ENCODE results near the gene CRHR1.

CRHR1 gene

GRCh38 chr17:45834471-45835396 lies 50.6 kb downstream of the CRHR1 start:
- ATAC-seq (ENCODE audit: insufficient read depth, low read depth) (no peak), DNase-seq (no peak)
- peaks cover 24% of the 10 kb centered on the region for H4K20me1 ChIP-seq (ENCODE audit: insufficient read depth, low read length)

GRCh38 chr17:45835481-45835880 lies 51.4 kb downstream of the CRHR1 start:
- Histone ChIP-seq H4K20me1 (ENCODE audit: insufficient read depth, low read length) (peaks cover 20% of the 10 kb centered on the region), H3K9me3 (ENCODE audit: insufficient read depth, low read length, severe bottlenecking) (no peaks in the 10 kb centered on the region), H3K27ac (ENCODE audit: low read length) (no peak overlapping the region), H3K4me2 (ENCODE audit: insufficient read depth, low read length) (no peak overlapping the region), H3K36me3 (ENCODE audit: insufficient read depth, low read length) (no peaks in the 10 kb centered on the region), H3K27me3 (ENCODE audit: insufficient read depth, low read length, poor library complexity) (peaks cover 16% of the 10 kb centered on the region), H3K4me1 (ENCODE audit: insufficient read depth, low read length) (no peaks in the 10 kb centered on the region), H3K79me2 (ENCODE audit: insufficient read depth, low read length) (no peaks in the 10 kb centered on the region), H3K4me3 (ENCODE audit: low read depth in 1 of 2, low read length in 2 of 2) (no peak overlapping the region), H2AFZ (ENCODE audit: low read depth, low read length) (no peak overlapping the region), H3K9ac (ENCODE audit: low read depth, low read length) (no peak overlapping the region)
- TF ChIP-seq, protein P1, sequence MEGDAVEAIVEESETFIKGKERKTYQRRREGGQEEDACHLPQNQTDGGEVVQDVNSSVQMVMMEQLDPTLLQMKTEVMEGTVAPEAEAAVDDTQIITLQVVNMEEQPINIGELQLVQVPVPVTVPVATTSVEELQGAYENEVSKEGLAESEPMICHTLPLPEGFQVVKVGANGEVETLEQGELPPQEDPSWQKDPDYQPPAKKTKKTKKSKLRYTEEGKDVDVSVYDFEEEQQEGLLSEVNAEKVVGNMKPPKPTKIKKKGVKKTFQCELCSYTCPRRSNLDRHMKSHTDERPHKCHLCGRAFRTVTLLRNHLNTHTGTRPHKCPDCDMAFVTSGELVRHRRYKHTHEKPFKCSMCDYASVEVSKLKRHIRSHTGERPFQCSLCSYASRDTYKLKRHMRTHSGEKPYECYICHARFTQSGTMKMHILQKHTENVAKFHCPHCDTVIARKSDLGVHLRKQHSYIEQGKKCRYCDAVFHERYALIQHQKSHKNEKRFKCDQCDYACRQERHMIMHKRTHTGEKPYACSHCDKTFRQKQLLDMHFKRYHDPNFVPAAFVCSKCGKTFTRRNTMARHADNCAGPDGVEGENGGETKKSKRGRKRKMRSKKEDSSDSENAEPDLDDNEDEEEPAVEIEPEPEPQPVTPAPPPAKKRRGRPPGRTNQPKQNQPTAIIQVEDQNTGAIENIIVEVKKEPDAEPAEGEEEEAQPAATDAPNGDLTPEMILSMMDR (IDR thresholded peaks at IDR 0.05; ENCODE audit: borderline replicate concordance, extremely low read depth, low read length, poor library complexity, severe bottlenecking): no peak
- TF ChIP-seq EZH2 (IDR thresholded peaks at IDR 0.05; ENCODE audit: borderline replicate concordance, low read depth, low read length, severe bottlenecking): no peak
- ATAC-seq (ENCODE audit: insufficient read depth, low read depth) (no peak), DNase-seq (no peak)

More at GRCh38 chr17:45834471-45835396, 50.6 kb downstream of the CRHR1 start:
- Histone ChIP-seq H3K36me3 (ENCODE audit: insufficient read depth, low read length) (no peaks in the 10 kb centered on the region), H3K4me3 (ENCODE audit: low read depth in 1 of 2, low read length in 2 of 2) (no peak overlapping the region), H3K27ac (ENCODE audit: low read length) (no peak overlapping the region), H2AFZ (ENCODE audit: low read depth, low read length) (no peak overlapping the region), H3K9me3 (ENCODE audit: insufficient read depth, low read length, severe bottlenecking) (no peaks in the 10 kb centered on the region), H3K27me3 (ENCODE audit: insufficient read depth, low read length, poor library complexity) (peaks cover 16% of the 10 kb centered on the region), H3K9ac (ENCODE audit: low read depth, low read length) (no peak overlapping the region), H3K4me2 (ENCODE audit: insufficient read depth, low read length) (no peak overlapping the region), H3K4me1 (ENCODE audit: insufficient read depth, low read length) (no peaks in the 10 kb centered on the region), H3K79me2 (ENCODE audit: insufficient read depth, low read length) (no peaks in the 10 kb centered on the region)
- TF ChIP-seq EZH2 (IDR thresholded peaks at IDR 0.05; ENCODE audit: borderline replicate concordance, low read depth, low read length, severe bottlenecking): no peak
- TF ChIP-seq, protein P1 (IDR thresholded peaks at IDR 0.05; ENCODE audit: borderline replicate concordance, extremely low read depth, low read length, poor library complexity, severe bottlenecking): no peak

DNA sequence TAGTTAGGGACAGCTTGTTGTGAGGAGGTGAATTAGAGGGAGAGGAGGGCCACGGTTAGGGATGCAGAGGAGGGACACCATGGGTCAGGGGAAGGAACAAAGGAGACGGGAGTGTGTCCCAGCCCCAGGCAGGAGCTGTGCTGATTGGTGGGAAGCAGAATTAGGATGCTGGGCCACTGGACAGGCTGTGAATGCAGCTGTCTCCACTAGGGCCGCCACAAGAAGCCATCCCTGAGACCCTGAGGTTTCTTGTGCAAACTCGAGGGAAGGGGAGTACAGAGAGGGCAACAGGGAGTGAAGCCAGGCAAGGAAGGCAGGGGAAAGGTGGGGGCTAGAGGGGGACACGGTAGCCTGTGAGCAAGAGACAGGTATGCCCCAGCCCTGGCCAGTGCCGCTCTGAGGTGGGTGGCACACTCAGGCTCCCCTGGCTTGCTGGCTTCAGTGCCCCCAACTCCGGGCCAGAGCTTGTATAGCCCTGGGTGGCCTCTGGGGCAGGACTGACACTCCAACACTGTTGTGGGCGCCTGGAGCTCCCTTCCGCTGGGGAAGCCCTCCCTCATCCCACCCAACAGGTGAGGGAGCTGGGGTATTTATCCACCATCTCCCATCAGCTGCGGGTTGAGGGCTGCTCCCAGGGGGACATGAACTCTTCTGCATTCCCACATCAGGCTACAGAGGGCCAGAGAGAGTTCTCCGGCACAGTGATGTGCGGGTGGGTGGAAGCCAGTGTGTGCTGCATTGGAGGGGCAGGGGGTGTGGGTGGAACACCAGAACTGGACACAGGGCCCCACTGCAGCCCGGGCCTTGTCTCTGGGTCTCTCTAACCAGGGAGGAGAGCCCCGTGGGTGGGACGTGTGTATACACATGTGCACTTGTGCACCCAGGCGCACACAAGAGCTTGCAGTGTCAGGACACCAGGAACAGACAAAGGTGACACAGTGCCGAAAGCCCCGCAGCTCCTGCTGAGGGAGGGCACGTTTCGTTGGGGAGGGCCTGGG lies 52.2 kb downstream of the CRHR1 start:
- Histone ChIP-seq H3K27me3 (ENCODE audit: insufficient read depth, low read length, poor library complexity) (peaks cover 16% of the 10 kb centered on the region), H3K36me3 (ENCODE audit: insufficient read depth, low read length) (no peaks in the 10 kb centered on the region), H3K27ac (ENCODE audit: low read length) (no peak overlapping the region), H4K20me1 (ENCODE audit: insufficient read depth, low read length) (peaks cover 20% of the 10 kb centered on the region), H3K4me2 (ENCODE audit: insufficient read depth, low read length) (no peak overlapping the region), H3K4me3 (ENCODE audit: low read depth in 1 of 2, low read length in 2 of 2) (no peak overlapping the region), H3K9ac (ENCODE audit: low read depth, low read length) (no peak overlapping the region), H2AFZ (ENCODE audit: low read depth, low read length) (no peak overlapping the region), H3K4me1 (ENCODE audit: insufficient read depth, low read length) (no peaks in the 10 kb centered on the region), H3K9me3 (ENCODE audit: insufficient read depth, low read length, severe bottlenecking) (no peaks in the 10 kb centered on the region), H3K79me2 (ENCODE audit: insufficient read depth, low read length) (no peaks in the 10 kb centered on the region)
- TF ChIP-seq EZH2 (IDR thresholded peaks at IDR 0.05; ENCODE audit: borderline replicate concordance, low read depth, low read length, severe bottlenecking): no peak
- TF ChIP-seq, protein P1 (IDR thresholded peaks at IDR 0.05; ENCODE audit: borderline replicate concordance, extremely low read depth, low read length, poor library complexity, severe bottlenecking): no peak
- DNase-seq (no peak), ATAC-seq (ENCODE audit: insufficient read depth, low read depth) (no peak)
